ENCODE data around the gene DRD4. TPM values are rescaled to one million over a fixed set of nuclear protein-coding genes. Genes with fewer than 3 reads are reported as not detected.
A peak's percentile ranks its signal among the peaks of the same experiment; 100 is the strongest.

DRD4 gene
- total RNA-seq, 2 experiments from 2014 or later, result 0.70 to 0.82 TPM

GRCh38 chr11:621838-622237 is 15.2 kb upstream of the DRD4 start:
- Histone ChIP-seq H3K9me3 (ENCODE audit: control insufficient read depth in 1 of 2, insufficient read depth in 1 of 2, low read length in 2 of 2) (peaks cover 0 to 10% of the 10 kb centered on the region in 2 experiments), H3K27me3 (ENCODE audit: control insufficient read depth in 1 of 2, insufficient read depth in 2 of 2, low read length in 2 of 2) (peaks cover 19% of the 10 kb centered on the region in 2 experiments), H3K4me1 (ENCODE audit: insufficient read depth, low read length) (peaks cover 10% of the 10 kb centered on the region), H3K4me3 (ENCODE audit: low read length) (no peak overlapping the region), H3K36me3 (ENCODE audit: insufficient read depth, low read length) (no peaks in the 10 kb centered on the region), H3K27ac (ENCODE audit: low read depth in 1 of 2, low read length in 2 of 2) (no peak overlapping the region)
- POLR2A ChIA-PET, result no interaction called here
- ATAC-seq (ENCODE audit: poor library complexity) (no peak), DNase-seq (no peak)
- Mint-ChIP-seq H3K4me3 (peak overlapping the region; percentile 74), H3K27me3 (peaks cover 6% of the 10 kb centered on the region), H3K36me3 (ENCODE audit: low read depth) (no peaks in the 10 kb centered on the region), H3K27ac (no peak overlapping the region), H3K4me1 (ENCODE audit: low read depth) (no peaks in the 10 kb centered on the region), H3K9me3 (no peaks in the 10 kb centered on the region)
- CTCF ChIA-PET, result interaction anchor here (0.6 kb wide), 1 partner anchor 63 kb away, joined by 3 read pairs; no protein-coding TSS in a partner anchor
- no peak for TF ChIP-seq CTCF (IDR thresholded peaks at IDR 0.05)
- intact Hi-C loops (cut with DNase I, micrococcal nuclease), result no loop called here

- H3K9me3 Mint-ChIP-seq, result no peaks in the 10 kb centered on the region
- CTCF ChIA-PET, result no interaction called here
- no peak for ATAC-seq (ENCODE audit: poor library complexity)
These were observed 13.7 kb upstream of the DRD4 start for GRCh38 chr11:623349-623869.

GRCh38 chr11:623999-624704 is 12.9 kb upstream of the DRD4 start:
- intact Hi-C loops (cut with DNase I, micrococcal nuclease), result no loop called here
- no peak overlapping the region for H3K4me3 Mint-ChIP-seq
- DNase-seq, result peak in 1 of 14 experiments; percentile 30
- H3K27ac Mint-ChIP-seq, result no peak overlapping the region
- H3K27me3 Mint-ChIP-seq, result peaks cover 23% of the 10 kb centered on the region
- no peaks in the 10 kb centered on the region for H3K9me3 Mint-ChIP-seq
- CTCF ChIA-PET, result no interaction called here
- peaks cover 21% of the 10 kb centered on the region for H3K4me1 ChIP-seq (ENCODE audit: insufficient read depth, low read length)
- peaks cover 11% of the 10 kb centered on the region for H3K4me1 Mint-ChIP-seq (ENCODE audit: low read depth)
- no peaks in the 10 kb centered on the region for H3K36me3 Mint-ChIP-seq (ENCODE audit: low read depth)
- TF ChIP-seq CTCF (IDR thresholded peaks at IDR 0.05), result no peak
- peaks cover 0 to 19% of the 10 kb centered on the region in 2 experiments for H3K9me3 ChIP-seq (ENCODE audit: control insufficient read depth in 1 of 2, insufficient read depth in 1 of 2, low read length in 2 of 2)
- ATAC-seq (ENCODE audit: poor library complexity), result no peak
- H3K27me3 ChIP-seq (ENCODE audit: control insufficient read depth in 1 of 2, insufficient read depth in 2 of 2, low read length in 2 of 2), result peaks cover 19 to 25% of the 10 kb centered on the region in 2 experiments
- POLR2A ChIA-PET, result no interaction called here
- no peak overlapping the region for H3K4me3 ChIP-seq (ENCODE audit: low read length)
- no peak overlapping the region for H3K27ac ChIP-seq (ENCODE audit: low read depth in 1 of 2, low read length in 2 of 2)
- no peaks in the 10 kb centered on the region for H3K36me3 ChIP-seq (ENCODE audit: insufficient read depth, low read length)

More at GRCh38 chr11:623349-623869, 13.7 kb upstream of the DRD4 start:
- no peak overlapping the region for H3K27ac Mint-ChIP-seq
- H3K36me3 ChIP-seq (ENCODE audit: insufficient read depth, low read length), result no peaks in the 10 kb centered on the region
- intact Hi-C loops (cut with DNase I, micrococcal nuclease), result no loop called here
- POLR2A ChIA-PET, result no interaction called here
- peaks cover 0 to 18% of the 10 kb centered on the region in 2 experiments for H3K9me3 ChIP-seq (ENCODE audit: control insufficient read depth in 1 of 2, insufficient read depth in 1 of 2, low read length in 2 of 2)
- H3K27me3 Mint-ChIP-seq, result peaks cover 16% of the 10 kb centered on the region
- H3K4me1 Mint-ChIP-seq (ENCODE audit: low read depth), result peaks cover 4% of the 10 kb centered on the region
- H3K36me3 Mint-ChIP-seq (ENCODE audit: low read depth), result no peaks in the 10 kb centered on the region
- no peak overlapping the region for H3K4me3 Mint-ChIP-seq
- no peak for DNase-seq
- H3K27me3 ChIP-seq (ENCODE audit: control insufficient read depth in 1 of 2, insufficient read depth in 2 of 2, low read length in 2 of 2), result peaks cover 19 to 25% of the 10 kb centered on the region in 2 experiments
- no peak for TF ChIP-seq CTCF (IDR thresholded peaks at IDR 0.05)
- H3K4me1 ChIP-seq (ENCODE audit: insufficient read depth, low read length), result peaks cover 14% of the 10 kb centered on the region
- no peak overlapping the region for H3K4me3 ChIP-seq (ENCODE audit: low read length)
- no peak overlapping the region for H3K27ac ChIP-seq (ENCODE audit: low read depth in 1 of 2, low read length in 2 of 2)

Measured in CD4-positive, alpha-beta T cell (primary cell).